Sigmoid colon (tissue), 7 donors: ENCODE measurements around the gene WHRN. TPM values are rescaled to one million over a fixed set of nuclear protein-coding genes. Genes with fewer than 3 reads are reported as not detected.

Source experiments
- DNase-seq: peaks from one replicate; pipeline ENCODE4 v3.0.0-alpha.2; 2019
- H3K27ac ChIP-seq, 4 donors: fragments of 200-600 bp; sonication (generic); one replicate each; pipeline ENCODE4 v1.5.1; 2016 to 2019; ENCODE audit warnings: mild to moderate bottlenecking in 1 of 4
- H3K27me3 ChIP-seq, 3 donors: fragments of 200-600 bp; sonication (generic); one replicate each; pipeline ENCODE4 v1.5.1; 2019; ENCODE audit warnings: mild to moderate bottlenecking in 1 of 3
- H3K36me3 ChIP-seq, 4 donors: fragments of 200-600 bp; sonication (generic); one replicate each; pipeline ENCODE4 v1.5.1; 2016 to 2019
- H3K4me1 ChIP-seq, 4 donors: fragments of 200-600 bp; sonication (generic); one replicate each; pipeline ENCODE4 v1.5.1; 2017 to 2019
- H3K4me3 ChIP-seq, 4 donors: fragments of 200-600 bp; sonication (generic); one replicate each; pipeline ENCODE4 v1.5.1; 2017 to 2019; ENCODE audit warnings: mild to moderate bottlenecking in 2 of 4, moderate library complexity in 1 of 4
- H3K9me3 ChIP-seq, 4 donors: fragments of 200-600 bp in 3 of 4; sonication (generic) in 3 of 4; one replicate each; pipeline versions ENCODE4 v1.5.1 to v1.6.1; 2013 to 2019
- CTCF ChIP-seq, 4 experiments: fragments of 450-650 bp in 3 of 4; fragments of 200-600 bp in 1 of 4; IDR thresholded peaks; one replicate each; pipeline ENCODE4 v1.5.1; 2016 to 2019; ENCODE audit warnings: antibody characterized with exemption in 4 of 4, mild to moderate bottlenecking in 3 of 4, moderate library complexity in 2 of 4
- EP300 ChIP-seq, 4 donors: sonication (generic); formaldehyde crosslinking; IDR thresholded peaks; one replicate each; pipeline ENCODE4 v1.6.1; 2017; ENCODE audit warnings: antibody characterized with exemption in 4 of 4
- POLR2A ChIP-seq, 2 donors: fragments of 450-650 bp; IDR thresholded peaks; one replicate each; pipeline ENCODE4 v1.6.1; 2016; ENCODE audit warnings: antibody characterized with exemption in 2 of 2, mild to moderate bottlenecking in 2 of 2, moderate library complexity in 2 of 2
- POLR2AphosphoS5 ChIP-seq, 4 donors: sonication (generic); formaldehyde crosslinking; IDR thresholded peaks; one replicate each; pipeline ENCODE4 v1.6.1; 2017; ENCODE audit warnings: antibody characterized with exemption in 4 of 4
- WGBS, 2 donors: extraction: QIAGEN DNeasy Blood & Tissue Kit; methylation state at CpG; one replicate each; pipeline ENCODE4 v1.1.7; 2013; 5-methylcytosine and 5-hydroxymethylcytosine counted together
- intact Hi-C: fragments of 100-400 bp; cut with DNase I; formaldehyde crosslinking; loops from one replicate; pipeline ENCODE4 v1.15.1; 2023
- polyA plus RNA-seq, 3 donors: library from polyadenylated mRNA; stranded (reverse); fragments of 200-250 nt; gene quantifications; one replicate each; pipeline ENCODE4 v1.2.3, GENCODE V29; 2013
- total RNA-seq, 4 donors: library from RNA; depleted of rRNA; stranded (reverse); fragments of >200 nt; gene quantifications; one replicate each; pipeline ENCODE4 v1.1.0, GENCODE V29; 2016
- donor health status: healthy with polysubstance abuse.
- donor health status: Bipolar disorder and iron deficiency.
- donor health status: healthy.

WHRN gene
- total and polyA plus RNA-seq, 7 donors = 0.60 to 7.8 (median 5.4) TPM

- peaks cover 0 to 10% (median 0%) of the 10 kb centered on the region in 4 donors for H3K36me3 ChIP-seq
- peak; percentile 12 for DNase-seq
- 92 to 93% methylated on average over 4 of the region's 4 CpGs for WGBS, 2 donors
- no peak for TF ChIP-seq POLR2A (IDR thresholded peaks at IDR 0.05)
- TF ChIP-seq EP300 (IDR thresholded peaks at IDR 0.05) = no peak
- no peak for TF ChIP-seq POLR2AphosphoS5 (IDR thresholded peaks at IDR 0.05)
- no peak overlapping the region for H3K4me3 ChIP-seq
- H3K9me3 ChIP-seq = no peaks in the 10 kb centered on the region
- H3K4me1 ChIP-seq = no peaks in the 10 kb centered on the region
- no peak overlapping the region for H3K27ac ChIP-seq
- intact Hi-C loops = no loop called here
- no peaks in the 10 kb centered on the region for H3K27me3 ChIP-seq
These were observed 77.6 kb downstream of the WHRN start for GRCh38 chr9:114427644-114428043.

DNA sequence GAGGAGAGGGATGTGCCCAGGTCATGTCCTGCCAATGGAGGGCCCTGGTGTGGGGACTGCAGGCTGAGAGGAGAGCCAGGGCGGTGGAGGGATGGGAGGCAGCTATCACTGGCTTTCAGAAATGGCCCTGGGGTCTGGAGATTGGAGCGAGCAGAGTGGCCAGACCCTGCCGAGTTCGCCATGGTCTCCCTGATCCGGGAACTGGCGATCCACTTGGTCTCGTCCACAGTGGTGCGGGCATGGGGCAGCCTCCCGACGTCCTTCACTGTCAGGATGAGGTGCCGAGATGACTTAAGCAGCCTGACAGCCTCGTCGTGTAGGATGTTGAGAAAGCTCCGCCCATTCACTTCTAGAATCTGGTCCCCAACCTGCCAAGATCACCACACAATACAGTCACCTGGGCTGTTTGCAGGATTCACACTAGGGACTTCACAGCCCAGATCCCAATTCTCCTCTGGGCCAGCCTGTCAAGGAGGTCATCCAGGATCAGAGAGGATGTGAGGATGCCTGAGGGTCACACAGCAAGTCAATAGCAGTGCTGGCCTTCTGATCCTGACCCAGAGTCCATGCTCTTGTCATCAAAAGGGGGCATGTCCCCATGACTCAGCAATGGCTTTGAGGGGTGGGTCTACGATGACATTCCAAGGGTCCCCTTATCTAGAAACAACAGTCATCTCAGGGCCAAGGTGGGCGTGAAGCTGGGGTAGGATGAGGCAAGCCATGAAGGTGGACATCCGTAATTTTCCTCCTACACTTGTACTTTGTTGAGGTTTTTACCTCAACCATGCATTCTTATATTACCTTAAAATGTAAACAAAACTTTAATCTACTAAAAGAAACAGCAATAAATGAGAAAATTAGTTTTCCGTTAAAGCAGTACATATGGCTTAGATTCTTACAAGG, 79.0 kb downstream of the WHRN start:
- Histone ChIP-seq H3K27me3 (no peaks in the 10 kb centered on the region), H3K36me3 (peaks cover 0 to 10% (median 0%) of the 10 kb centered on the region in 4 donors), H3K4me3 (no peak overlapping the region), H3K9me3 (no peaks in the 10 kb centered on the region), H3K27ac (no peak overlapping the region), H3K4me1 (no peaks in the 10 kb centered on the region)
- TF ChIP-seq EP300 (IDR thresholded peaks at IDR 0.05) (no peak), POLR2AphosphoS5 (IDR thresholded peaks at IDR 0.05) (no peak), POLR2A (IDR thresholded peaks at IDR 0.05) (no peak), CTCF (IDR thresholded peaks at IDR 0.05) (no peak)
- DNase-seq = peak; percentile 56
- WGBS, 2 donors = 89% methylated on average over 18 of the region's 18 CpGs
- intact Hi-C loops = no loop called here

DNA sequence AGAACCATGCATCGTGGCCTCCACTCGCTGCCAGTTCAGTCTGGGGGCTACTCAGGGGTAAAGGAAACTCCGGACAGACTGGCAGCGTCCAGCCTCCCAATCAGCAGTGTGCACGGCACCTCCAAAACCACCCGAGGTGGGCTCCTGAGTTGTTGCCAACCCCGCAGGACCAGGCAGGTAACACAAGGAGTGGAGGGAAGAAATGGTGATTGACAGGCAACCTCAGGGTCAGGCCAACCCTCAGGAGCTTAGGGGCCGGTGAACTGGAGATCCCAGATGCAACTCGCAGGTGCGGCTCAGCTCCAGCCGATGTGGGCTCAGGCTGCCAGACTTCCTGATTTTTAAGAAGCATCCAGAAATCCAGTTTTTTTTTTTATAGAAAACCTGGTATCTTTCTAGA, 80.1 kb downstream of the WHRN start:
- intact Hi-C loops = no loop called here
- peak; percentile 52 for DNase-seq
- no peaks in the 10 kb centered on the region for H3K27me3 ChIP-seq
- TF ChIP-seq CTCF (IDR thresholded peaks at IDR 0.05) (no peak), POLR2AphosphoS5 (IDR thresholded peaks at IDR 0.05) (no peak), POLR2A (IDR thresholded peaks at IDR 0.05) (no peak), EP300 (IDR thresholded peaks at IDR 0.05) (no peak)
- H3K4me3 ChIP-seq = no peak overlapping the region
- H3K36me3 ChIP-seq = peaks cover 0 to 12% (median 0%) of the 10 kb centered on the region in 4 donors
- H3K4me1 ChIP-seq = no peaks in the 10 kb centered on the region
- no peak overlapping the region for H3K27ac ChIP-seq
- 90% methylated on average over 11 of the region's 11 CpGs for WGBS, 2 donors
- H3K9me3 ChIP-seq = no peaks in the 10 kb centered on the region

DNA sequence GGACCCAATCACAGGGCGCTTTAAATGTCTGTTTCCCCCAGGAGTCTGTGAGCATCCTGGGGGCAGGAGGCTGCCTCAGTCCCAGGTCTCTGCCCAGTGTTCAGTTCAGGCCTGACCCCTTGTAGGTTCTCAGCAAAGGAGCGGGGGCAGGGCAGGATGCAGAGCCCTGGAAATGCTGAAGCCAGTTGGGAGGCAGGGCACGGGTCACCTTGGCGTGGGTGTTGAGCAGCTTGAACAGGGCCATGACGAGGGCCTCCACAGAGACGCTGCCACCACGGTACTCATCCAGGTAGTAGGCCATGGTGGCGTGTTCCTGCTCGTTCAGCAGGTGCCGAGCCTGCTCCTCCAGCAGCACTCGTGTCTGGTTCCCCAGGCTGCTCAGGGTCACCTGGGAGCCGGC, 81.1 kb downstream of the WHRN start:
- Histone ChIP-seq H3K4me3 (no peak overlapping the region), H3K4me1 (no peaks in the 10 kb centered on the region), H3K9me3 (no peaks in the 10 kb centered on the region), H3K36me3 (peaks cover 0 to 21% (median 0%) of the 10 kb centered on the region in 4 donors), H3K27ac (no peak overlapping the region), H3K27me3 (no peaks in the 10 kb centered on the region)
- DNase-seq = peak; percentile 45
- 86 to 90% methylated on average over 12 of the region's 12 CpGs for WGBS, 2 donors
- no peak for TF ChIP-seq POLR2A (IDR thresholded peaks at IDR 0.05)
- TF ChIP-seq CTCF (IDR thresholded peaks at IDR 0.05) = no peak
- TF ChIP-seq POLR2AphosphoS5 (IDR thresholded peaks at IDR 0.05) = no peak
- no peak for TF ChIP-seq EP300 (IDR thresholded peaks at IDR 0.05)
- intact Hi-C loops = no loop called here

DNA sequence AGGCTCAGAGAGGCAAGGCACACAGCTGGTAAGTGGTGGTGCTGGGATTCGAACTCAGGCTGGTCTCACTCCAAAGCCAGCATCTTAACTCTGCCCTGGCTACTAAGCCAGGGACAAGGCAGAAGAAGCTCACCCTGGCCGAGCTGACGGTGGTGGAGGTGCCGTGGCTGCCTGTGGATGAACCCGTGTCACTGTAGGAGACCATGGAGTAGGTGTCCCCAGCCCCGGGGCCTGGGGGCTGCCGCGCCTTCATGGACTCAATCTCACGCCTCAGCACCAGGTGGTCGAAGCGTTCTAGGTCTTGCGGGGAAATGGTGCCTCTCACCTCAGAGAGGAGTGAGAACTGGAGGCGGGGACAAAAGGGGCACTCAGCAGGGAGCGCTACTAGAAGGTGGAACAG, 82.1 kb downstream of the WHRN start:
- WGBS, 2 donors = 94 to 95% methylated on average over 14 of the region's 14 CpGs
- peaks cover 0 to 26% (median 0%) of the 10 kb centered on the region in 4 donors for H3K36me3 ChIP-seq

More for the DNA sequence above, 82.1 kb downstream of the WHRN start:
- intact Hi-C loops = no loop called here
- Histone ChIP-seq H3K9me3 (no peaks in the 10 kb centered on the region), H3K4me3 (no peak overlapping the region), H3K27ac (no peak overlapping the region), H3K27me3 (no peaks in the 10 kb centered on the region), H3K4me1 (no peaks in the 10 kb centered on the region)
- DNase-seq = peak; percentile 53
- TF ChIP-seq POLR2AphosphoS5 (IDR thresholded peaks at IDR 0.05) (no peak), CTCF (IDR thresholded peaks at IDR 0.05) (no peak), POLR2A (IDR thresholded peaks at IDR 0.05) (no peak)
